IMR-90 (cell line): ENCODE data around the gene SOCS3. TPM values are rescaled to one million over a fixed set of nuclear protein-coding genes. Genes with fewer than 3 reads are reported as not detected.
A peak's percentile ranks its signal among the peaks of the same experiment; 100 is the strongest.

Source experiments
- ATAC-seq: fragments of 200-7000 bp; cut with Tn5 transposase; 2 replicates; pipeline ENCODE4 v1.9.1; 2020; ENCODE audit warnings: low read depth, mild to moderate bottlenecking, moderate library complexity
- BruUV-seq: library from RNA; stranded (reverse); fragments of 400-500 nt; replicated peaks from 2 replicates; lab custom pipeline; 2021; lab: Mats Ljungman, UMichigan
- CTCF ChIA-PET: fragments of 300-600 bp; formaldehyde crosslinking; extraction: SDS; loops from one replicate; lab custom pipeline; 2021; ENCODE audit warnings: antibody characterized with exemption; lab: Yijun Ruan, JAX
- POLR2A ChIA-PET: fragments of 300-600 bp; sonication (Branson Sonifier 250); formaldehyde crosslinking; loops from one replicate; lab custom pipeline; 2022; ENCODE audit warnings: antibody characterized with exemption; ENCODE audit not compliant: unreplicated experiment; lab: Charles Lee
- DNase-seq: peaks from one replicate; pipeline ENCODE4 v3.0.0; 2013
- H2AFZ ChIP-seq: replicated peaks from 2 replicates; pipeline ENCODE3; 2013; ENCODE audit warnings: low read length, mild to moderate bottlenecking; ENCODE audit not compliant: poor library complexity
- H2AK5ac ChIP-seq: 2 replicates; pipeline ENCODE4 v1.6.1; 2013; ENCODE audit warnings: low read depth, low read length, inconsistent platforms
- H2AK9ac ChIP-seq: replicated peaks from 2 replicates; pipeline ENCODE3; 2013; ENCODE audit warnings: mild to moderate bottlenecking, low read depth, low read length, moderate library complexity; ENCODE audit not compliant: poor library complexity
- H2BK120ac ChIP-seq: 2 replicates; pipeline ENCODE4 v1.6.1; 2013; ENCODE audit warnings: low read depth, low read length, inconsistent platforms
- H2BK15ac ChIP-seq: 3 replicates; pipeline ENCODE4 v1.6.1; 2013; ENCODE audit warnings: low read depth, low read length, inconsistent platforms
- H2BK20ac ChIP-seq: 2 replicates; pipeline ENCODE4 v1.6.1; 2013; ENCODE audit warnings: low read depth, mild to moderate bottlenecking, inconsistent platforms, low read length, moderate library complexity
- H2BK5ac ChIP-seq: 2 replicates; pipeline ENCODE4 v1.6.1; 2013; ENCODE audit warnings: mild to moderate bottlenecking, low read depth, low read length, inconsistent platforms; ENCODE audit not compliant: poor library complexity, severe bottlenecking
- H3K14ac ChIP-seq: replicated peaks from 2 replicates; pipeline ENCODE4 v1.6.1; 2013; ENCODE audit warnings: low read depth, low read length, inconsistent platforms
- H3K18ac ChIP-seq: 2 replicates; pipeline ENCODE4 v1.6.1; 2013; ENCODE audit warnings: low read depth, low read length, control low read depth
- H3K23ac ChIP-seq: 2 replicates; pipeline ENCODE4 v1.6.1; 2013; ENCODE audit warnings: low read depth, low read length, inconsistent platforms
- H3K27ac ChIP-seq: 2 replicates; pipeline ENCODE4 v1.5.1; 2013; ENCODE audit warnings: mild to moderate bottlenecking, control low read depth, low read length; ENCODE audit not compliant: insufficient read depth
- H3K27me3 ChIP-seq: 2 replicates; pipeline ENCODE4 v1.6.1; 2013; ENCODE audit warnings: low read length; ENCODE audit not compliant: control insufficient read depth, insufficient read depth
- H3K36me3 ChIP-seq: 2 replicates; pipeline ENCODE4 v1.6.1; 2013; ENCODE audit warnings: low read length, mixed read lengths; ENCODE audit not compliant: control insufficient read depth, insufficient read depth
- H3K4ac ChIP-seq: 2 replicates; pipeline ENCODE4 v1.6.1; 2013; ENCODE audit warnings: low read depth, low read length, inconsistent platforms
- H3K4me1 ChIP-seq: 2 replicates; pipeline ENCODE4 v1.6.1; 2013; ENCODE audit warnings: low read length, mixed read lengths; ENCODE audit not compliant: control insufficient read depth, insufficient read depth
- H3K4me2 ChIP-seq: 2 replicates; pipeline ENCODE4 v1.6.1; 2013; ENCODE audit warnings: low read depth, mild to moderate bottlenecking, control low read depth, low read length, moderate library complexity
- H3K4me3 ChIP-seq: 2 replicates; pipeline ENCODE4 v1.5.1; 2013; ENCODE audit warnings: low read depth, mild to moderate bottlenecking, control low read depth, low read length, moderate library complexity; ENCODE audit not compliant: insufficient read depth
- H3K56ac ChIP-seq: 2 replicates; pipeline ENCODE4 v1.6.1; 2013; ENCODE audit warnings: low read length, inconsistent platforms; ENCODE audit not compliant: insufficient read depth; ENCODE audit errors: extremely low read depth
- H3K79me1 ChIP-seq, 2 experiments: 2 replicates each; pipeline ENCODE4 v1.6.1; 2013; ENCODE audit warnings: low read length in 2 of 2, inconsistent platforms in 1 of 2, low read depth in 1 of 2
- H3K9ac ChIP-seq: 2 replicates; pipeline ENCODE4 v1.6.1; 2013; ENCODE audit warnings: low read depth, low read length, control low read depth
- H3K9me1 ChIP-seq: 2 replicates; pipeline ENCODE4 v1.6.1; 2013; ENCODE audit warnings: low read length, inconsistent platforms; ENCODE audit not compliant: insufficient read depth
- H3K9me3 ChIP-seq: 2 replicates; pipeline ENCODE4 v1.6.1; 2013; ENCODE audit warnings: low read length; ENCODE audit not compliant: control insufficient read depth, insufficient read depth
- H4K20me1 ChIP-seq: 2 replicates; pipeline ENCODE4 v1.6.1; 2013; ENCODE audit warnings: low read length, inconsistent platforms; ENCODE audit not compliant: insufficient read depth
- H4K5ac ChIP-seq: 2 replicates; pipeline ENCODE4 v1.6.1; 2013; ENCODE audit warnings: mild to moderate bottlenecking, low read depth, low read length, control low read depth
- H4K8ac ChIP-seq, 2 experiments: 2 replicates each; pipeline ENCODE4 v1.6.1; 2013; ENCODE audit warnings: low read depth in 2 of 2, low read length in 2 of 2, control low read depth in 1 of 2, inconsistent platforms in 1 of 2
- H4K91ac ChIP-seq: 2 replicates; pipeline ENCODE4 v1.6.1; 2013; ENCODE audit warnings: low read depth, low read length, inconsistent platforms; ENCODE audit not compliant: insufficient read depth
- FOS ChIP-seq: fragments of 150-350 bp; IDR thresholded peaks from 2 replicates; pipeline ENCODE4 v1.6.1; 2016; ENCODE audit warnings: low read depth, low read length
- MAFK ChIP-seq: IDR thresholded peaks from 2 replicates; pipeline ENCODE4 v1.6.1; 2012; ENCODE audit warnings: low read depth, low read length, improper control_type of control experiment
- MAZ ChIP-seq: IDR thresholded peaks from 2 replicates; pipeline ENCODE4 v1.6.1; 2012; ENCODE audit warnings: low read depth, mild to moderate bottlenecking, low read length, improper control_type of control experiment, moderate library complexity, borderline replicate concordance
- MXI1 ChIP-seq: IDR thresholded peaks from 2 replicates; pipeline ENCODE4 v1.6.1; 2012; ENCODE audit warnings: low read depth, mild to moderate bottlenecking, low read length, moderate library complexity, borderline replicate concordance
- NFE2L2 ChIP-seq: fragments of 150-350 bp; IDR thresholded peaks from 2 replicates; pipeline ENCODE4 v1.6.1; 2016; ENCODE audit warnings: low read depth, mild to moderate bottlenecking, low read length
- POLR2A ChIP-seq: IDR thresholded peaks from 2 replicates; pipeline ENCODE4 v1.6.1; 2012; ENCODE audit warnings: mild to moderate bottlenecking, low read depth, low read length
- WGBS, 2 experiments: methylation state at CpG; one replicate each; pipeline versions ENCODE4 v1.1.5 to v1.1.7; 2013; ENCODE audit warnings: missing lambda C conversion rate in 2 of 2; ENCODE audit not compliant: insufficient read length in 1 of 2; ENCODE audit errors: extremely low coverage in 2 of 2; 5-methylcytosine and 5-hydroxymethylcytosine counted together
- dilution Hi-C: fragments of 300-500 bp; cut with HindIII; formaldehyde crosslinking; loops from one replicate; pipeline ENCODE4 v1.14.3; 2018; ENCODE audit warnings: low sequenced_read_pairs; ENCODE audit not compliant: unreplicated experiment
- in situ Hi-C: fragments of 300-500 bp; cut with MboI; formaldehyde crosslinking; loops from 3 replicates; pipeline ENCODE4 v1.14.3; 2019; ENCODE audit warnings: low sequenced_read_pairs, inconsistent platforms, mixed read lengths
- intact Hi-C: fragments of 100-400 bp; cut with micrococcal nuclease; formaldehyde crosslinking; loops from 2 replicates; pipeline ENCODE4 v1.10.0; 2022
- polyA plus RNA-seq, 3 experiments: library from polyadenylated mRNA; depleted of rRNA; stranded (reverse); fragments of >200 nt; gene quantifications; 2 replicates each; pipeline ENCODE4 v1.2.3, GENCODE V29; 2012; ENCODE audit warnings: low replicate concordance in 1 of 3
- total RNA-seq: library from RNA; depleted of rRNA; stranded (reverse); fragments of >200 nt; gene quantifications from 2 replicates; pipeline ENCODE4 v1.2.3, GENCODE V29; 2012

Gene SOCS3
- total and polyA plus RNA-seq, 2 of the 4 experiments (the other 2 are of a cell fraction), result 19.2 to 19.9 TPM

DNA sequence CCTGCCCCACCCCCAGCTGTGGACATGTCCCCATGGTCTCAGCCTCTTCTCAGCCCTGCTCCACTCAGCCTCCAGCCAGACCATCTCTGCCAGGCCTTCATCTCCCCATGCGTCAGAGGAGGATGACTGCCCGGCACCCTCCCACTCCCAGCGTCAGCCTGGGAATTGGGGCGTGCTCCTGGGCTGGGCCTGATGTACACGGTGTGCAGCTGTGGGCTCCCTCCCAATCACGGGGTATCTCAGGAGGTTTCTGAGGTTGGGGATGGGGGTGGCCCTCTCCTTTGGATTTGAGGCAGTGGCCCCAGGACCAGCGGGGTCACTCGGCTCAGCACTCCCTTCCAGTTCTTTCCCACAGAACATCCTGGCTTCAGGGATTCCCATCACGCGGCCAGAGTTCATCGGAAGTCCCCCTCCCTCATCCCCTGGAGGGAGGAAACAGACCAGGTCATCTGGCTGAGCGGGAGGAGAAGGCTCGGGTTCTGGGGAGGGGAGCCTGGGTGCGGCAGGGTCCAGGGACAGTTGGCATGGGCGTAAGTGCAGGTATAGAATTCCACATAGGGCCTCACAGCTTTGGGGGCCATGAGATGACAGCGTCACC, 36.9 kb downstream of the SOCS3 start (continued):
- TF ChIP-seq MAZ (no peak), MXI1 (no peak), MAFK (no peak), NFE2L2 (no peak)

DNA sequence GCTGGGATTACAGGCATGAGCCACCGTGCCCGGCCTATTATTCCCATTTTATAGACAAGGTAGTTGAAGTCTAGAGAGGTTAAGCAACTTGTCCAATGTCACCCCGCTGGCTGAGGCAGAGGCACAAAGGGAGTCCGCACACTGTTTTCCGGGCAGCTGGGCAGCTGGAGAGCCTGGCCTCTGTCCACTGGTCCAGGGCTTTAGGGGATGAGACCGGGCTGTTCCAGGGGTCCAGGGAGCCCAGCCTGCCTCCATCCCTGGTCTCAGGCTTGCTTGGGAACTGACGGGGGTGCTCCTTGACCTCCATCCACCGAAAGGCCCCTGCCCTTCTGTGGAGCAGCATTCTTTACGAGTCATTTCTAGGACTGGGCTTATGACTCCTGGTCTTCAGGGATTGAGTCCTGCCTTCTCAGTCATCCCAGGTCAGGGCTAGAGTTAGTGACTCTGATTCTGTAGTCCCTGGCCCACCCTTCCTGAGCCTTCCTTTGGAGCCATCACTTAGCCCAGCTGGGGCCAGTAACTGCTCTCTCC, 37.5 kb downstream of the SOCS3 start:
- ChIA-PET POLR2A (no interaction called here), CTCF (no interaction called here)
- Histone ChIP-seq H3K79me1 (peaks cover 0 to 16% of the 10 kb centered on the region in 2 experiments; a peak in 1 of 4 replicates), H4K20me1 (no peaks in the 10 kb centered on the region), H2AK5ac (peak overlapping the region; percentile 93), H4K5ac (peak overlapping the region; percentile 84), H3K56ac (no peak overlapping the region), H2BK120ac (peak overlapping the region; percentile 76), H3K4me2 (no peak overlapping the region), H3K9me3 (no peaks in the 10 kb centered on the region), H3K4me1 (peaks cover 36% of the 10 kb centered on the region), H3K18ac (peak overlapping the region; percentile 52; the same call in 1 of the 2 replicates), H3K23ac (no peak overlapping the region; the same call in 1 of the 2 replicates), H2BK5ac (peak overlapping the region; percentile 69), H3K14ac (peak overlapping the region; percentile 38; the same call in 1 of the 2 replicates), H2BK20ac (peak overlapping the region; percentile 57; the same call in 1 of the 2 replicates), H2BK15ac (peak overlapping the region; percentile 98; the same call in 2 of the 3 replicates), H3K9ac (no peak overlapping the region), H2AFZ (peak overlapping the region; percentile 6), H2AK9ac (peak overlapping the region; percentile 95), H3K4ac (peak overlapping the region; percentile 87), H4K91ac (peak overlapping the region; percentile 70), H3K36me3 (no peaks in the 10 kb centered on the region), H3K9me1 (peaks cover 17% of the 10 kb centered on the region), H3K27ac (peak overlapping the region; percentile 94), H3K27me3 (no peaks in the 10 kb centered on the region), H3K4me3 (no peak overlapping the region), H4K8ac (peak overlapping the region; percentile 1 to 77; a peak in 2 of 4 replicates)
- intact Hi-C loops, result no loop called here
- dilution Hi-C loops, result no loop called here
- 93% methylated on average over 7 of the region's 9 CpGs; no CpG with 5 or more reads in 1 of the 2 experiments for WGBS, 2 experiments
- in situ Hi-C loops, result no loop called here
- ATAC-seq (no peak), DNase-seq (peak; percentile 54)
- TF ChIP-seq POLR2A, result no peak
- TF ChIP-seq FOS, result 0 out of 2 replicates have a peak, but pooled peaks have one; percentile 8
- BruUV-seq, result no TSS peak
